Stomach (tissue), 4 donors: Measurements from ENCODE around the gene TSTD2.
"Not testable (repeated sequence)": the region's sequence is repeated elsewhere in the genome, so short reads cannot be mapped to it uniquely, and the experiment has no call there.

Experiments
- CTCF ChIP-seq, 7 experiments: fragments of 450-650 bp in 4 of 7; fragments of 200-600 bp in 3 of 7; sonication (generic) in 3 of 7; IDR thresholded peaks; one replicate each; pipeline ENCODE4 v1.5.1; 2016 to 2019; ENCODE audit warnings: antibody characterized with exemption in 7 of 7, control low read depth in 2 of 7, mild to moderate bottlenecking in 1 of 7
- POLR2AphosphoS5 ChIP-seq, 3 donors: sonication (generic); formaldehyde crosslinking; IDR thresholded peaks; one replicate each; pipeline ENCODE4 v1.6.1; 2016; ENCODE audit warnings: antibody characterized with exemption in 3 of 3

GRCh38 chr9:97574921-97575672 lies 58.1 kb downstream of the TSTD2 start:
- not testable (repeated sequence) for TF ChIP-seq CTCF (IDR thresholded peaks at IDR 0.05)
- peak in 2 of 3 donors; percentile 21 to 23 for TF ChIP-seq POLR2AphosphoS5 (IDR thresholded peaks at IDR 0.05)
